Smooth muscle cell (in vitro differentiated cells): ENCODE results near the gene EML6. TPM values are rescaled to one million over a fixed set of nuclear protein-coding genes. Genes with fewer than 3 reads are reported as not detected.

Source experiments
- DNase-seq: peaks from one replicate; lab custom pipeline; 2025; ENCODE audit not compliant: unreplicated experiment; lab: John Stamatoyannopoulos, UW
- H2AFZ ChIP-seq: fragments of 200-600 bp; sonication (generic); 2 replicates; pipeline ENCODE4 v1.6.0; 2016; ENCODE audit warnings: antibody characterized with exemption, low read depth, mild to moderate bottlenecking
- H3F3A ChIP-seq: fragments of 200-600 bp; sonication (generic); 2 replicates; pipeline ENCODE4 v1.6.0; 2017; ENCODE audit warnings: antibody characterized with exemption, low read depth
- H3K27ac ChIP-seq: fragments of 200-600 bp; sonication (generic); 2 replicates; pipeline ENCODE4 v1.5.1; 2016; ENCODE audit warnings: low read depth, mild to moderate bottlenecking
- H3K27me3 ChIP-seq: fragments of 200-600 bp; sonication (generic); 2 replicates; pipeline ENCODE4 v1.6.1; 2016; ENCODE audit warnings: low read depth, mild to moderate bottlenecking
- H3K36me3 ChIP-seq: fragments of 200-600 bp; sonication (generic); 2 replicates; pipeline ENCODE4 v1.5.1; 2016; ENCODE audit warnings: low read depth
- H3K4me1 ChIP-seq: fragments of 200-600 bp; sonication (generic); 2 replicates; pipeline ENCODE4 v1.5.1; 2016; ENCODE audit warnings: low read depth
- H3K4me2 ChIP-seq: fragments of 200-600 bp; sonication (generic); 2 replicates; pipeline ENCODE4 v1.6.0; 2016; ENCODE audit warnings: mild to moderate bottlenecking
- H3K4me3 ChIP-seq: fragments of 200-600 bp; sonication (generic); 2 replicates; pipeline ENCODE4 v1.5.1; 2016; ENCODE audit warnings: mild to moderate bottlenecking
- H3K79me2 ChIP-seq: fragments of 200-600 bp; sonication (generic); 2 replicates; pipeline ENCODE4 v1.6.0; 2016; ENCODE audit warnings: low read depth, mild to moderate bottlenecking
- H3K9ac ChIP-seq: fragments of 200-600 bp; sonication (generic); 2 replicates; pipeline ENCODE4 v1.6.0; 2016; ENCODE audit warnings: low read depth
- H3K9me3 ChIP-seq: fragments of 200-600 bp; sonication (generic); replicated peaks from 2 replicates; pipeline ENCODE4 v1.5.1; 2016; ENCODE audit warnings: low read depth
- H4K20me1 ChIP-seq: fragments of 200-600 bp; sonication (generic); 2 replicates; pipeline ENCODE4 v1.6.0; 2016; ENCODE audit warnings: low read depth
- WGBS: methylation state at CpG from one replicate; pipeline ENCODE4 v1.1.7; 2016; ENCODE audit warnings: low lambda C conversion rate; 5-methylcytosine and 5-hydroxymethylcytosine counted together
- polyA plus RNA-seq: library from polyadenylated mRNA; unstranded; fragments of >200 nt; fragmentation: Nextera tagmentation; extraction: Ambion mirVana; gene quantifications from 2 replicates; pipeline ENCODE4 v1.2.1, GENCODE V29; 2016
- small RNA-seq: library from RNA; depleted of rRNA; stranded (forward); fragments of <200 nt; gene quantifications from one replicate; pipeline ENCODE3, GENCODE V24; 2014
- total RNA-seq: library from RNA; depleted of rRNA; stranded (reverse); fragments of >200 nt; gene quantifications from 2 replicates; pipeline ENCODE4 v1.2.3, GENCODE V29; 2014
- TF ChIP-seq, protein P1 (sequence below): fragments of 200-600 bp; sonication (generic); IDR thresholded peaks from 2 replicates; pipeline ENCODE4 v1.5.1; 2017; ENCODE audit warnings: borderline replicate concordance, mild to moderate bottlenecking, antibody characterized with exemption; ENCODE audit not compliant: insufficient read depth, poor library complexity, severe bottlenecking

Gene EML6
- total and polyA plus RNA-seq, 2 experiments from 2014 or later, result 0.49 to 0.54 TPM

DNA sequence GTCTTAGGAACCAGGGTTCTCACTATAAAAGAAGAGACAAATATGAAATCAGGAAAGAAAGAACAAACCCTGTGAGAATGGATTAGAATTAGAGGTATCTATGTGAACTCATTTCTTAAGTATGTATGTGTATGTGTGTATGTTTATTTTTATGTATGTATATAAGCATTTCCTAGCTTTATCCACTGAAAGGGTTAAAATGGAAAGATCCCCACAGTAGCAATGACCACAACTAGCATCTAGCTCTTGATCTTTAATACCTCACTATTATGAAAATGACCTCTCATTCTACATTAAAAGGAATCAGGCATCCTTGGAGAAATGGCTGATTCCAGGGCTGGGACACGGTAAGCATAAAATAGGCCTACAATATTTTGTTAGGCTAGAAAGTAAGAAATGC is 295.2 kb downstream of the EML6 start:
- H4K20me1 ChIP-seq, result peaks cover 100% of the 10 kb centered on the region
- no peak overlapping the region for H3K4me2 ChIP-seq
- peaks cover 12% of the 10 kb centered on the region for H3K4me1 ChIP-seq
- TF ChIP-seq, protein P1, sequence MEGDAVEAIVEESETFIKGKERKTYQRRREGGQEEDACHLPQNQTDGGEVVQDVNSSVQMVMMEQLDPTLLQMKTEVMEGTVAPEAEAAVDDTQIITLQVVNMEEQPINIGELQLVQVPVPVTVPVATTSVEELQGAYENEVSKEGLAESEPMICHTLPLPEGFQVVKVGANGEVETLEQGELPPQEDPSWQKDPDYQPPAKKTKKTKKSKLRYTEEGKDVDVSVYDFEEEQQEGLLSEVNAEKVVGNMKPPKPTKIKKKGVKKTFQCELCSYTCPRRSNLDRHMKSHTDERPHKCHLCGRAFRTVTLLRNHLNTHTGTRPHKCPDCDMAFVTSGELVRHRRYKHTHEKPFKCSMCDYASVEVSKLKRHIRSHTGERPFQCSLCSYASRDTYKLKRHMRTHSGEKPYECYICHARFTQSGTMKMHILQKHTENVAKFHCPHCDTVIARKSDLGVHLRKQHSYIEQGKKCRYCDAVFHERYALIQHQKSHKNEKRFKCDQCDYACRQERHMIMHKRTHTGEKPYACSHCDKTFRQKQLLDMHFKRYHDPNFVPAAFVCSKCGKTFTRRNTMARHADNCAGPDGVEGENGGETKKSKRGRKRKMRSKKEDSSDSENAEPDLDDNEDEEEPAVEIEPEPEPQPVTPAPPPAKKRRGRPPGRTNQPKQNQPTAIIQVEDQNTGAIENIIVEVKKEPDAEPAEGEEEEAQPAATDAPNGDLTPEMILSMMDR, result no peak
- H3K27me3 ChIP-seq, result no peaks in the 10 kb centered on the region
- peaks cover 100% of the 10 kb centered on the region for H3K79me2 ChIP-seq
- DNase-seq, result no peak
- no peaks in the 10 kb centered on the region for H3K9me3 ChIP-seq
- peaks cover 25% of the 10 kb centered on the region for H3F3A ChIP-seq
- peak overlapping the region; percentile 76 for H3K27ac ChIP-seq
- H2AFZ ChIP-seq, result no peak overlapping the region
- no peaks in the 10 kb centered on the region for H3K36me3 ChIP-seq
- no peak overlapping the region for H3K9ac ChIP-seq
- WGBS, result 94% methylated on average over 1 of the region's 1 CpG
- no peak overlapping the region for H3K4me3 ChIP-seq

DNA sequence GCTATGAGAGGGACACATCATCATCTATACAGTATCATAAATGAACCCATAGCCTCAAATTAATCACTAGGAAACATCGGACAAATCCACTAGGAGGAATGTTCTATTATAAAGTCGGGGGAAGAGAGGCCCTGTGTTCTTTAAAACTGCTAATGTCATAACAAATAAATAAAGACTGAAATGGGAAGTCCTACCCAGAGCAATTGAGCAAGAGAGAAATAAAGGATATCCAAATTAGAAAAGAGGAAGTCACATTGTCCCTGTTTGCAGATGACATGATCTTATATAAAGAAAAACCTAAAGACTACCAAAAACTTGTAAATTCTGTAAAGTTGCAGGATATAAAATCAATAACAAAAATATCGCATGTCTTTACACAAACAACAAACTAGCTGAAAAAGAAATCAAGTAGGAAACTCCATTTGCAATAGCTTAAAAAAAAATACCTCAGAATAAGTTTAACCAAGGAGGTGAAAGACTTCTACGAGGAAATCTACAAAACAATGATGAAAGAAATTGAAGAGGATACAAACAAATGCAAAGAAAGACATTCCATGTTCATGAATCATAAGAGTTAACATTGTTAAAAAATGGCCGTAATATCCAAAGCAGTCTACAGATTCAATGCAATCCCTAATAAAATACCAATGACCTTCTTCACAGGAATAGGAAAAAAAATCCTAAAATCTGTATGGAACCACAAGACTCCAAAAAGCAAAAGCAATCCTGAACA is 296.2 kb downstream of the EML6 start:
- peaks cover 36% of the 10 kb centered on the region for H3F3A ChIP-seq
- TF ChIP-seq, protein P1, result no peak
- H3K9me3 ChIP-seq, result no peaks in the 10 kb centered on the region
- H4K20me1 ChIP-seq, result peaks cover 100% of the 10 kb centered on the region
- no peak overlapping the region for H3K4me3 ChIP-seq
- DNase-seq, result no peak
- H3K36me3 ChIP-seq, result no peaks in the 10 kb centered on the region
- WGBS, result 58% methylated on average over 5 of the region's 5 CpGs
- H2AFZ ChIP-seq, result no peak overlapping the region
- peak overlapping the region; percentile 2 for H3K4me2 ChIP-seq
- no peaks in the 10 kb centered on the region for H3K27me3 ChIP-seq
- peak overlapping the region; percentile 76 for H3K27ac ChIP-seq
- no peak overlapping the region for H3K9ac ChIP-seq
- H3K4me1 ChIP-seq, result peaks cover 6% of the 10 kb centered on the region
- peaks cover 100% of the 10 kb centered on the region for H3K79me2 ChIP-seq

Small RNA genes lying within 50 kb of the gene (small RNA-seq; reads per million reads assigned to genes)
- gene RNU6-433P (not detected), gene RNU7-81P (not detected)
